CD4-positive, CD25-positive, alpha-beta regulatory T cell (primary cell): ENCODE measurements around the gene KPRP. TPM values are rescaled to one million over a fixed set of nuclear protein-coding genes. Genes with fewer than 3 reads are reported as not detected.
A peak's percentile ranks its signal among the peaks of the same experiment; 100 is the strongest.

Experiments
- ATAC-seq, 2 donors: fragments of 150-1000 bp; cut with Tn5 transposase; one replicate each; pipeline ENCODE4 v1.10.0; 2021; ENCODE audit warnings: low read depth in 2 of 2, moderate number of reproducible peaks in 2 of 2, moderate library complexity in 1 of 2
- DNase-seq, 3 donors: peaks; one replicate each; pipeline versions ENCODE4 v3.0.0 to v3.0.0-alpha.2; 2012 to 2022; ENCODE audit warnings: mixed read lengths in 1 of 3
- H3K27ac ChIP-seq: one replicate; pipeline ENCODE4 v1.7.0; 2013; ENCODE audit warnings: mild to moderate bottlenecking, low read length; ENCODE audit not compliant: insufficient read depth, poor library complexity, severe bottlenecking
- H3K27me3 ChIP-seq: one replicate; pipeline ENCODE4 v1.7.0; 2013; ENCODE audit warnings: low read length; ENCODE audit not compliant: control insufficient read depth, insufficient read depth
- H3K36me3 ChIP-seq: one replicate; pipeline ENCODE4 v1.7.0; 2013; ENCODE audit warnings: mild to moderate bottlenecking, low read length, moderate library complexity; ENCODE audit not compliant: control insufficient read depth, insufficient read depth
- H3K4me1 ChIP-seq: 2 replicates; pipeline ENCODE4 v1.7.0; 2013; ENCODE audit warnings: mild to moderate bottlenecking, low read length; ENCODE audit not compliant: insufficient read depth, control insufficient read depth, poor library complexity, severe bottlenecking
- H3K4me3 ChIP-seq: one replicate; pipeline ENCODE4 v1.7.0; 2013; ENCODE audit warnings: low read depth, mild to moderate bottlenecking, low read length, moderate library complexity
- H3K9me3 ChIP-seq, 2 experiments: 1 replicate in 1 of 2; 2 replicates in 1 of 2; pipeline ENCODE4 v1.7.0; 2013; ENCODE audit warnings: low read length in 2 of 2, mild to moderate bottlenecking in 1 of 2, moderate library complexity in 1 of 2; ENCODE audit not compliant: control insufficient read depth in 2 of 2
- H3K27ac Mint-ChIP-seq, 3 donors: one replicate each; pipeline ENCODE4 v1.8.0; 2020 to 2022; ENCODE audit warnings: mild to moderate bottlenecking in 3 of 3, mixed read lengths in 3 of 3, moderate library complexity in 2 of 3
- H3K27me3 Mint-ChIP-seq: one replicate; pipeline ENCODE4 v1.8.0; 2022; ENCODE audit warnings: mild to moderate bottlenecking, mixed read lengths
- H3K36me3 Mint-ChIP-seq: one replicate; pipeline ENCODE4 v1.8.0; 2020; ENCODE audit warnings: mixed read lengths
- H3K4me1 Mint-ChIP-seq, 4 donors: one replicate each; pipeline ENCODE4 v1.8.0; 2020 to 2022; ENCODE audit warnings: mixed read lengths in 4 of 4, mild to moderate bottlenecking in 1 of 4
- H3K4me3 Mint-ChIP-seq, 4 donors: one replicate each; pipeline ENCODE4 v1.8.0; 2020 to 2022; ENCODE audit warnings: mild to moderate bottlenecking in 4 of 4, mixed read lengths in 4 of 4, moderate library complexity in 3 of 4
- H3K9me3 Mint-ChIP-seq, 7 donors: one replicate each; pipeline ENCODE4 v1.8.0; 2020 to 2022; ENCODE audit warnings: mixed read lengths in 7 of 7, mild to moderate bottlenecking in 3 of 7, moderate library complexity in 2 of 7
- polyA plus RNA-seq, 4 donors: library from polyadenylated mRNA; unstranded; fragments of 300-500 nt; fragmentation: Illumina TruSeq; gene quantifications; one replicate each; pipeline ENCODE4 v1.2.3, GENCODE V29; 2021
- total RNA-seq: library from RNA; stranded (reverse); gene quantifications from one replicate; pipeline ENCODE4 v1.2.3, GENCODE V29; 2022

The KPRP gene
- total RNA-seq (not detected), polyA plus RNA-seq (not detected)

GRCh38 chr1:152757747-152758146, at the start of gene KPRP:
KPRP (plus strand) TSS chr1:152758025; CDS start chr1:152759589, 1,564 bp downstream.
- H3K4me3 Mint-ChIP-seq, result no peak within 1 kb of the TSS
- ATAC-seq, result no peak
- no peaks in the 10 kb centered on the region for H3K4me1 Mint-ChIP-seq
- no peaks in the 10 kb centered on the region for H3K36me3 Mint-ChIP-seq
- H3K36me3 ChIP-seq, result no peaks in the 10 kb centered on the region
- H3K27ac ChIP-seq, result no peak within 1 kb of the TSS
- H3K4me1 ChIP-seq, result no peaks in the 10 kb centered on the region
- H3K9me3 ChIP-seq, result no peaks in the 10 kb centered on the region
- peaks cover 3% of the 10 kb centered on the region for H3K27me3 ChIP-seq
- no peak within 1 kb of the TSS for H3K4me3 ChIP-seq
- H3K9me3 Mint-ChIP-seq, result peaks cover 0 to 2% (median 0%) of the 10 kb centered on the region in 7 donors
- H3K27ac Mint-ChIP-seq, result peak within 1 kb of the TSS in 1 of 3 donors; percentile 45
- H3K27me3 Mint-ChIP-seq, result peaks cover 6% of the 10 kb centered on the region
- DNase-seq, result no peak

- Mint-ChIP-seq H3K27me3 (peaks cover 6% of the 10 kb centered on the region), H3K36me3 (no peaks in the 10 kb centered on the region), H3K27ac (no peak overlapping the region), H3K4me1 (no peaks in the 10 kb centered on the region), H3K9me3 (peaks cover 0 to 6% (median 2%) of the 10 kb centered on the region in 7 donors), H3K4me3 (no peak overlapping the region)
- no peak overlapping the region for H3K27ac ChIP-seq
- no peaks in the 10 kb centered on the region for H3K27me3 ChIP-seq
- H3K4me1 ChIP-seq, result no peaks in the 10 kb centered on the region
- DNase-seq, result no peak
- no peaks in the 10 kb centered on the region for H3K9me3 ChIP-seq
- H3K4me3 ChIP-seq, result no peak overlapping the region
- H3K36me3 ChIP-seq, result no peaks in the 10 kb centered on the region
- no peak for ATAC-seq
Observed at GRCh38 chr1:152718238-152718637, 39.6 kb upstream of the KPRP start.

- no peaks in the 10 kb centered on the region for H3K36me3 ChIP-seq
- ATAC-seq (no peak), DNase-seq (no peak)
- H3K36me3 Mint-ChIP-seq, result no peaks in the 10 kb centered on the region
- H3K9me3 Mint-ChIP-seq, result no peaks in the 10 kb centered on the region
- peaks cover 3% of the 10 kb centered on the region for H3K27me3 ChIP-seq
- peaks cover 8% of the 10 kb centered on the region for H3K27me3 Mint-ChIP-seq
- H3K4me3 Mint-ChIP-seq, result no peak overlapping the region
- H3K9me3 ChIP-seq, result no peaks in the 10 kb centered on the region
- no peaks in the 10 kb centered on the region for H3K4me1 ChIP-seq
- H3K4me3 ChIP-seq, result no peak overlapping the region
- no peaks in the 10 kb centered on the region for H3K4me1 Mint-ChIP-seq
- H3K27ac Mint-ChIP-seq, result no peak overlapping the region
- no peak overlapping the region for H3K27ac ChIP-seq
Observed at GRCh38 chr1:152725261-152725660, 32.6 kb upstream of the KPRP start.

DNA sequence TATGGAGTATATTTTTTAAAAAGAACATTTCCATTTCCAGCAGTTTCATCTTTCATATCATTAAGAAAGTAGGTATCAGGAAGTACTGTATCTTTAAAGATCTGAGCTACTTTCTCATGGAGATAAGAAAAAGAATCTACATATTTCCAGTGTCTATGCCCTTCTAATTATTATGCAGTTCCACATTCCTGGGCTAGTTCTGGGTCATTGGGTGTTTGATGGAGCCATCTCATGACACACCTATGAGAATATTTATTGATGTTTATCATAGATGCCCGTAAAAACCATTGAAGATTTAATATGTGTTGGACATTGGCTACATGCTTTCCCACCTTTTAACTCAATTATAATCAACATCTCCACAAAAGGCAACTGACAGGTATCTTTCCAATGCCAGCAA, 28.8 kb upstream of the KPRP start:
- Mint-ChIP-seq H3K9me3 (no peaks in the 10 kb centered on the region), H3K27ac (no peak overlapping the region), H3K4me3 (no peak overlapping the region), H3K4me1 (no peaks in the 10 kb centered on the region), H3K36me3 (no peaks in the 10 kb centered on the region), H3K27me3 (peaks cover 7% of the 10 kb centered on the region)
- H3K9me3 ChIP-seq, result no peaks in the 10 kb centered on the region
- ATAC-seq (no peak), DNase-seq (no peak)
- no peaks in the 10 kb centered on the region for H3K36me3 ChIP-seq
- H3K4me3 ChIP-seq, result no peak overlapping the region
- no peak overlapping the region for H3K27ac ChIP-seq
- H3K27me3 ChIP-seq, result peaks cover 3% of the 10 kb centered on the region
- H3K4me1 ChIP-seq, result no peaks in the 10 kb centered on the region

DNA sequence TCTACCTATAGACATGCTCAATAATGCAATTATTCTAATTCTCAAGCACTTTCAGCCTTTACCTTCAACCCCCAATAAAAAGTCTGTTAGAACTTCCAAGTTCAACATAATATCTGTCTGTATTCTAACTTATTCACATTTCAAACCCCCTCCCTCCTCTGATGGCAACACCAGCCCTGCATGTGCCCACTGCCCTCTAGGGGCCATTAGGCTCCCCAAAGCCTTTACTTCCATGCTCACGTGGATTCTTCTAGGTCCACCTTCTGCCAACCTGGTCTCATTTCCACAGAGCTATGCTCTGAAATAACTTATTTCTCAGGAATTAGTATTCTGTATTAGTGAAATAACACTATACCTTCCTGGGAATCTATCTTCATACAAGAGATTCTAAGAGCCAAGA, 22.2 kb upstream of the KPRP start:
- H3K27me3 ChIP-seq, result peaks cover 4% of the 10 kb centered on the region
- Mint-ChIP-seq H3K27ac (no peak overlapping the region), H3K27me3 (peaks cover 7% of the 10 kb centered on the region), H3K4me1 (no peaks in the 10 kb centered on the region), H3K4me3 (no peak overlapping the region), H3K36me3 (no peaks in the 10 kb centered on the region), H3K9me3 (peaks cover 0 to 2% (median 0%) of the 10 kb centered on the region in 7 donors)
- ATAC-seq, result no peak
- DNase-seq, result no peak
- no peaks in the 10 kb centered on the region for H3K36me3 ChIP-seq
- H3K27ac ChIP-seq, result no peak overlapping the region
- H3K4me1 ChIP-seq, result no peaks in the 10 kb centered on the region
- no peaks in the 10 kb centered on the region for H3K9me3 ChIP-seq
- H3K4me3 ChIP-seq, result no peak overlapping the region

- no peaks in the 10 kb centered on the region for H3K9me3 ChIP-seq
- peaks cover 0 to 5% (median 0%) of the 10 kb centered on the region in 7 donors for H3K9me3 Mint-ChIP-seq
- DNase-seq, result no peak
Observed at GRCh38 chr1:152737997-152738396, 19.8 kb upstream of the KPRP start.

GRCh38 chr1:152739841-152740240, 18.0 kb upstream of the KPRP start:
- H3K27ac ChIP-seq, result no peak overlapping the region
- no peaks in the 10 kb centered on the region for H3K36me3 ChIP-seq
- peaks cover 0 to 5% (median 0%) of the 10 kb centered on the region in 7 donors for H3K9me3 Mint-ChIP-seq
- H3K4me3 Mint-ChIP-seq, result no peak overlapping the region
- peaks cover 6% of the 10 kb centered on the region for H3K27me3 Mint-ChIP-seq
- no peaks in the 10 kb centered on the region for H3K4me1 Mint-ChIP-seq
- H3K4me3 ChIP-seq, result no peak overlapping the region
- H3K9me3 ChIP-seq, result no peaks in the 10 kb centered on the region
- DNase-seq (no peak), ATAC-seq (no peak)
- H3K36me3 Mint-ChIP-seq, result no peaks in the 10 kb centered on the region
- no peaks in the 10 kb centered on the region for H3K4me1 ChIP-seq
- H3K27ac Mint-ChIP-seq, result no peak overlapping the region
- peaks cover 6% of the 10 kb centered on the region for H3K27me3 ChIP-seq

More at GRCh38 chr1:152737997-152738396, 19.8 kb upstream of the KPRP start:
- H3K4me1 ChIP-seq, result no peaks in the 10 kb centered on the region
- H3K27ac Mint-ChIP-seq, result no peak overlapping the region
- no peak for ATAC-seq
- no peak overlapping the region for H3K27ac ChIP-seq
- no peaks in the 10 kb centered on the region for H3K4me1 Mint-ChIP-seq
- H3K27me3 ChIP-seq, result peaks cover 5% of the 10 kb centered on the region
- H3K27me3 Mint-ChIP-seq, result peaks cover 13% of the 10 kb centered on the region
- H3K4me3 ChIP-seq, result no peak overlapping the region
- H3K36me3 Mint-ChIP-seq, result no peaks in the 10 kb centered on the region
- no peaks in the 10 kb centered on the region for H3K36me3 ChIP-seq
- H3K4me3 Mint-ChIP-seq, result no peak overlapping the region

GRCh38 chr1:152741656-152742055, 16.2 kb upstream of the KPRP start:
- no peak overlapping the region for H3K27ac ChIP-seq
- no peak overlapping the region for H3K4me3 ChIP-seq
- H3K27me3 ChIP-seq, result peaks cover 3% of the 10 kb centered on the region
- no peaks in the 10 kb centered on the region for H3K36me3 ChIP-seq
- Mint-ChIP-seq H3K36me3 (no peaks in the 10 kb centered on the region), H3K27ac (no peak overlapping the region), H3K27me3 (peaks cover 10% of the 10 kb centered on the region), H3K4me1 (no peaks in the 10 kb centered on the region), H3K9me3 (peaks cover 0 to 5% (median 0%) of the 10 kb centered on the region in 7 donors), H3K4me3 (no peak overlapping the region)
- DNase-seq (no peak), ATAC-seq (no peak)
- no peaks in the 10 kb centered on the region for H3K9me3 ChIP-seq
- H3K4me1 ChIP-seq, result no peaks in the 10 kb centered on the region
